COLO829 (cell line): ENCODE measurements around the gene TPP1.
A peak's percentile ranks its signal among the peaks of the same experiment; 100 is the strongest.

Experiments used
- DNase-seq: peaks from one replicate; pipeline ENCODE4 v3.0.0; 2012; ENCODE audit warnings: low spot score

Gene TPP1

DNA sequence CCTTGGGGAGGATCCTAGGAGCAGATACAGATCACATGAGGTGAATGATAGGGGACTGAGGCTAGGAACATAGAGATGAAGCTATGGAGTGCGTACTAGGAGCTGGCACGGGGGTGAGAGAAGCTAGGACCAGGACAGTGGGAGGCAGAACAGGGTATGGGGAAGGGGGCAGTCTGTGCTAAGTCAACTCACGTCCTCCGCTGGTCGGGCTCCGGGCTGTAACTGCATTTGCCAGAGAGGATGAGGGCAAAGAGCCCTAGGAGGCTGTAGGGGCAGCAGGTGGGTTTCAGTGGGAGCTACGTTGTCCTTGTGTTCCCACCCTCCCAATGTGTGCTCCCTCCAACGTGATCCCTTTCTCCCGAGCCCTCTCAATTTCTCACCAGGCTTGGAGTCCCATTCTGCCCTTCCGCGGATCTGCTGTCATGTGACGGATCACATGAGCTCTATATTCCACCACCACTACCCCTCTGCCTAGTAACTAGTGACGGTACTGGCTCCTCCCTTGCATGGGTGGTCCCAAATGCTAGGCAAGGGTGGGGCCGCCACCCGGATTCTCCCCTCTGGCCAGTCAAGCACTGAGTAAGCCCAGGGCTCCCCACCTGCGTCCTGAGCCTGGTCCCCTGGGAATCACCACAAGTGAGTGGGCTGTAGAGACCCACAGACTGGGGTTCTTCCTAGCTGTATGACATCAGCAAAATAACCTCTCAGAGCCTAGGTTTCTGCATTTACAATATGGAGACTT, at the start of gene TPP1:
TSS of gene TPP1 (minus strand) at position 419 of the 742 bp plus-strand sequence. CDS start at position 397, 22 bp downstream.
- DNase-seq: peak; percentile 99

DNA sequence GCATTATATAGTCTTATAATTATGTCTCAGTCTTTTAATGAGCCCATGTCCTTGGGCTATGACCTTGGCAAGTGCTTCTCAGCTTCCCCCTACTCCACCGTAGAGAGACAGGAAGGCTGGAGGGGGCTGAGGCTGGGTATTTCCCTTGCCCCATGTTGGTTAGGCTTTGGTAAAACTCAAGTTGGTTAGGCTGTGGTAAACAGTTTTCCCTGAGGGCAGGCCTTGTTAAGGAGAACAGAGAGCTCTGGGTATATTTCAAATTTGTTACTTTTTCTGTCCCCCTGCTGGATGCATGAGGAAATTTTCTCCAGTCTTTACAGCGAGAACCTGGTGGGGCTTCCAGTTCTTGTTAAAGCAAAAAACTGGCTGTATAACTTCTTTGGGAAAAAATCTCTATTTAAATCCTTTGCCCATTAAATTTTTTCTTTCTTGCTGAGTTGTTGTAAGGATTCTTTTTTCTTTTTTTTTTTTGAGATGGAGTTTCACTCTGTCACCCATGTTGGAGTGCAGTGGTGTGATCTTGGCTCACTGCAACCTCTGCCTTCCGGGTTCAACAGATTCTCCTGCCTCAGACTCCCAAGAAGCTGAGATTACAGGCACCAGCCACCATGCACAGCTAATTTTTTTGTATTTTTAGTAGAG, 48.6 kb upstream of the TPP1 start:
- no peak for DNase-seq

DNA sequence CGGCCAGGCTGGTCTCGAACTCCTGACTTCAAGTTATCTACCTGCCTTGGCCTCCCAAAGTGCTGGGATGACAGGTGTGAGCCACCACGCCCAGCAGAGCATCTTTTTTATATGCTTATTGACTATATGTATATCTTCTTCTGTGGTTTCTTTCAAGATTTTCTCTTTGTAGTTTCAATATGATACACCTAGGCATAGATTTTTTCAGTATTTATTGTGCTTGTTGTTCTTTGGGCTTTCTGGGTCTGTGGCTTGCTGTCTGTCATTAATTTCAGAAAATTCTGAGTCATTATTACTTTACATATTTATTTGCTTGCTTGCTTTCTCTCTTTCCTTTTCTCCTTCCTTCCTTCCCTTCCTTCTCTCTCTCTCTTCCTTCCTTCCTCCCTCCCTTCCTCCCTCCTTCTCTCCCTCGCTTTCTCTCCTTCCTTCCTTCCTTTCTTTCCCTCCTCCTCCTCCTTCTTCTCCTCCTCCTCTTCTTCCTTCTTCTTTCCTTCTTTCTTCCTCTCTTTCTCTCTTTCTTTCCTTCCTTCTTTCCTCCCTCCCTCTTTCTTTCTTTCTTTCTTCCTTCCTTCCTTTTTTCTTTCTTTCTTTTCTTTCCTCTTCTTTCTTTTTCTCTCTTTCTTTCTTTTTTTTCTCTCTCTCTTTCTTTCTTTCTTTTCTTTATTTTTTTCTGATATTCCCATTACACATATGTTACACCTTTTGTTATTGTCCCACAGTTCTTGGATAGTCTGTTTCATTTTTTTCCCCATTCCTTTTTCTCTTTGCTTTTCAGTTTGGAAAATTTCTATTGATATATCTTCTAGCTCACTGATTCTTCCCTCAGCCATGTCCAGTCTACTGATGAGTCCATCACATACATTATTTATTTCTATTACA, 47.3 kb upstream of the TPP1 start:
- no peak for DNase-seq

DNA sequence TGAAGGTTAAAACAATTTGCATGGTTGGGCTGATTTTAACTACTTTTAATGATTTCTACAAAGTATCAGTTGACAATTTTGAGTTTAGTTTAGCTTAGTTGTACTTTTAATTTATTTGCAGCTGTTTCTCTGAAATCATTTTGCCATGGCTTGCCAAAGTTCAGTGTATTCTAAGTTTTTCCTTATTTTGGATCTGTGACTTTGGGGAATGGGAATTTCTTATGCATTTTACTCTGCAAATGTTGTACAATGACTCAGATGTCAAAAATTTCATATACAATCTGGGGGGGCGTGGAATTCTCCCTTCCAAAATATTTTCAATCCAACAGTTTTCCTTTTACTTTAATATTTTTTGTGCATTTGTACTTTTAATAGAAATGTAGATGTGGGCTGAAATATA, 45.3 kb upstream of the TPP1 start:
- no peak for DNase-seq

DNA sequence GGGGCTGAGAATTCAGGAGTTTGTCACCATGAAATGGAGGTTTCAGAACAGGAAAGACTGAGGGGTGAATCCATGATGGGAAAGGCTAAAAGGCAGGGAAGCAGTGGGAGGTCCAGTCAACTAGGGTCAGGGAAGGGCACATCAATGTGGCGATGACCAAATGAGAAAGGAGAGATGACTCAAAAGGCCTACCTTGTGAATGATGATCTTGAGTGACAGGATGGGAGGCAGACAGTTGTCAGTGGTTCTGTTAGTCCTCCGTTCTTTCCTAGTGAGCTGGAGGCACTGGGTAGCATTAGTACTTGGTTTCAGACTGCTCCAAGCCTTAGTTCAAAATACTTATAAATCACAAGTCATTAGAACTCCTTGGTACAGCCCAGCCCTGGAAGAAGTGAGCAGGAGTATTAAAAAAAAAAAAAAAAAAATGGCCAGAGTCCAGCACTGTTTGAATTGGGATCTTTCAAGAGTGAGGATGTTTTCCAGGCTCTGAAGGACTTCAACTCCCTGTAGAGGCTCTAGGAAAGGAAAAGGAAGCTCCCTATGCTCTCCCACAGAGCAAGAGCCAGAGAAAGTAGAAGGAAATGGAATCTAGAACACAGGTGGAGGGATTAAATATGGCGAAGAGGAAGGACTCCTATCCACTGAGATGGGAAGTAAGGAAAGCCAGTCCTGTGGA, 44.7 kb upstream of the TPP1 start:
- DNase-seq: no peak

DNA sequence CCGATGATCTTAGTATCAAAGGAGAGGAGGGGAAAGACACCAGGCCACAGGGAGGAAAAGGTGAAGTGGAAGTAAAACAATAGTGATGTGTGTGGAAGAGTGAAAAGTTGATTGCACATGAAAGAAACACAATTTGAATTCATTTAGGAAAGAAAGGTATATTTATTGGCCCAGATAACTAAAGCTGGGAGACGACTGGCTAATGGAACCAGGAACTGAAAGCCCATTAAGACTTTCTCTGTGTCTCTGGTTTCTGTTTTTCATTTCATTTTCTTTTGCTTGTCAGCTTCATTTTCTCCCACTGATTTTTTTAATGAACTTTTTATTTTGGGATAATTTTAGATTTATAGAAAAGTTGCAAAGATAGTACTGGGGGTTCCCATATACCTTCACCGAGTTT, 41.5 kb upstream of the TPP1 start:
- DNase-seq: no peak

DNA sequence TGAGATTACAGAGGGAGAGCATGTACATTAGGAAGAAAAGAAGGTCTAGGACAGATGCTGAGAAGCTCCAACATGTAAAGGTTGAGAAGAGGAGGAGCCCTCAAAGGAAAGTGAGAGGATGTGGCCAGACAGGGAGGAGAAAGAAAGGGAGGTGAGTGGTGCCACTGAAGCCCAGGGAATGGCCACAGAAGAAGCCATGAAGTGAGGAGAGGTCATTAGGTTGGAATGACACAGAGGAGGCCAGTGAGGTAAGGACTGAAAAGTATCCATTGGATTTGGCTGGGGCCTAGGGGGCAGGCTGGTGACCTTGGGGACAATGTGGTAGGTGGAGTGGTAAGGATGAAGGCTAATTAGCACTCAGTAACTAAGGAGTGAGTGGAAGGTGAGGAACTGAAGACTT, 39.4 kb upstream of the TPP1 start:
- no peak for DNase-seq

DNA sequence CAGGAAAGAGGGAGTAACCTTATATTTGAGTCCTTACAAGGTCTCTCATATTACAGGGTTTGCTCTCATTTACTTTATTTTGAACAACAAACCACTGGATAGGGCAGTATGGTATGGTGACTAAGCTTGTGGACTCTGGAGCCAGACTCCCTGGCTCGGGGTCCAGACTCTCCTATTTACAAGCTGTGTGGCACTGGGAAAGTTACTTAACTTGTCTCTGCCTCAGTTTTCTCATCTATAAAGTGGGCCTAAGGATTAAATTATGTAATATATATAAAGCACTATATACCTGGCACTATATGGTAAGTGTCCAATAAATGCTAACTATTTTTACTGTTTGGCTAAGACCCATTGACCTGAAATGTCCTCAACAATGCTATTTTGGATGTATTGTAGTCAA, 38.1 kb upstream of the TPP1 start:
- no peak for DNase-seq

DNA sequence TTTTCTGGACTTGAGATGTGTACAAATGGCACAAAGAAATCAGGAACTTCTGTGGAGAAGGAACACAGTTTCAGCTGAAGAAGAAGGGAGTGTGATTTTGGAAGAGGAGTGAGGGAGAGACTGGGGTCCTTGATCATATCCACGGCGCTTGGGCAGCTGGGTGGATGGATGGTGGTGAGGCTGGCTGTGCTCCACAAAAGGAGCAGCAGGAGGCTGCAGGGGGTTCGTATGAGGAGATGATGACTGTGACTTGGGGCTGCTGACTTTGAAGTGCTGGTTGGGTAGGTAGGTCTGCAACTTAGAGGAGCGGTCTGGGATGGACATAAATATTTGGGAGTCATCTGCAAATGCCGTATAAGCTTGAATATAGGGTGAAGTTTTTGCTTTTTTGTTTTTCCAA, 37.7 kb upstream of the TPP1 start:
- DNase-seq: no peak

DNA sequence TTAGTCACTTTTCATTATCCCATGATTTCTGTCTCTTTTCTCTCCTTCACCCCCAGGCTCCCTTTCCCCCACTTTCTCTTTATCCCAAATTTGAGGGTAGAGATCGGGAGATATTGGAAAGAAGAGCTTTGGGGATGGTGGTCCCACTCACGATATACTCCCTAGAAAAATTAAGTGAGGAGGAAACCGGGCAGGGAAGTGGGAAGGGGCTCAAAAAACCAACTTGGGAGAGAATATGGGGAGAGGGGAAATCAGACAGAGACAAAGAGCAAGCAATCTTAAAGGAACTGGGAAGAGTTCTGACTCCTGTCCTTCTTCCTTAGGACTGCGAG, 37.3 kb upstream of the TPP1 start:
- no peak for DNase-seq

DNA sequence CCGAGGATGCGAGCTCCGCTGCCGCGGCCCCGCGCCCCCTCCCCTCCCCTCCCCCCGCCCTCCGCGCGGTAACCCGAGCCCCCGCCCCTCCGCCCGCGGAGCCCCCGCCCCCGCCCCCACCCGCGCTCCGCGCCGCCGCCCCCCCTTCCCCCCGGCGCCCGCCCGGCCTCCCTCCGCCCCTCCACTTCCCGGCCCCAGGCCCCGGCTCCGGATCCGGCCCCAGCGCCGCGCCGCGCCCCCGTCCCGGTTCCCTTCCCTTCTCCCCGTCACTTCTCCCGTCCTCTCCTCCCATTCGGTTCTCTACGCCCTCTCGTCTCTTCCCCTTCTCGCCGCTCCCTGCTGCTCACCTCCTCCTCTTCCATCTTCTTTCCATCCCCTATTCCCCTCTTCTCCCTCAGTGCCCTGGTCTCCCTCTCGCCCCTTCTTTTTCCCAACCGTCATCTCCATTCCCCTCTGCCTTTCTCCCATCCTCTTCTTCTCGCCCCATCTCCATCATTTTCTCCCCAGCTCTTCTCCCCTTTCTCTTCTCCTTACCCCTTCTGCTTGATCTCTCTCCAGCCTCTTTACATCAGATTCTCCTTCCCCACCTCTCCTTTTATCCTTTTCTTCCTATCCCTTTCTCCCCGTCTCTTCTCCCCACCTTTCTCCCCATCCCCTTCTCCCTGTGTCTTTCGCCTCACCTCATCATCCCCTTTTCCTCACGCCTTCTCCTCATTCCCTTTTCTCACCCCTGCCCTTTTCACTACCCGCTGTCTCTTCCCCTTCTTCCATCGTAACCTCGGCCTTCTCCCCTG, 36.8 kb upstream of the TPP1 start, which contains the start of gene DCHS1:
TSS of gene DCHS1 (minus strand) at position 20 of the 794 bp plus-strand sequence. CDS start 14,196 bp downstream, outside the sequence.
- DNase-seq: no peak

DNA sequence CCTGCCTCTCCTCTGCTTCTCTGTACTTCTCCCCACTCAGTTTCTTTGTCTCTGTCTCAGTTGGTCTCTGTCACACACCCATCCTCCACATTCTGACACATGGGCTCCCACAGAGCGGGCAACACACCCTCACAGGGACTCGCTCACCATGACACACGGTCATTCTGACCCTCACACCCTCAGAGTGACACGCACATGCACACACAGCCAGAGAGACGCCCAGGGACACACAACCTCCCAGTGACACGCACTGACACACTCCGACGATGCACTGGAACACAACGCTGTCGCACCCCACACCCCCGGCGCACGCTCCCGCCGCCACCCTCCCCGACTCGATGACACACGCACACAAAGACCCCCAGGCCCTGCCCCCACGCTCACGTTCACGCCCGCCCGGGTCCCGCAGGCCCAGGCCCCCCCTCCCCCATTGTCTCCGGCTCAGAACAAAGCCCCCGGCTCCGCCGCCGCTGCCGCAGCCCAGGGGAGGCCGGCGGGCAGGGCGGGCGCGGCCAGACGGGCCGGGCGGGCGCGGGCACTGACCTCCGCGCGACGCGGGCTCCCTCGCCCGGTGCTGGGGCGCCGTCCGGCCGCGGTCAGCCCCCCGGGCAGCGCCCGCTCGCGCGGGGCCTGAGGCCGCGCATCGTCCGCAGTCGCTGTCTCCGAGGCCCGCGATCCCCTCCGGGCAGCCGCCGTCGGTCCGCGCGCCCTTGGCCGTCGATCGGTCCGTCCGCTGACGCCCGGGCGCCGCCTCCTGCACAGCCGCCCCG, 36.0 kb upstream of the TPP1 start:
- DNase-seq: no peak

DNA sequence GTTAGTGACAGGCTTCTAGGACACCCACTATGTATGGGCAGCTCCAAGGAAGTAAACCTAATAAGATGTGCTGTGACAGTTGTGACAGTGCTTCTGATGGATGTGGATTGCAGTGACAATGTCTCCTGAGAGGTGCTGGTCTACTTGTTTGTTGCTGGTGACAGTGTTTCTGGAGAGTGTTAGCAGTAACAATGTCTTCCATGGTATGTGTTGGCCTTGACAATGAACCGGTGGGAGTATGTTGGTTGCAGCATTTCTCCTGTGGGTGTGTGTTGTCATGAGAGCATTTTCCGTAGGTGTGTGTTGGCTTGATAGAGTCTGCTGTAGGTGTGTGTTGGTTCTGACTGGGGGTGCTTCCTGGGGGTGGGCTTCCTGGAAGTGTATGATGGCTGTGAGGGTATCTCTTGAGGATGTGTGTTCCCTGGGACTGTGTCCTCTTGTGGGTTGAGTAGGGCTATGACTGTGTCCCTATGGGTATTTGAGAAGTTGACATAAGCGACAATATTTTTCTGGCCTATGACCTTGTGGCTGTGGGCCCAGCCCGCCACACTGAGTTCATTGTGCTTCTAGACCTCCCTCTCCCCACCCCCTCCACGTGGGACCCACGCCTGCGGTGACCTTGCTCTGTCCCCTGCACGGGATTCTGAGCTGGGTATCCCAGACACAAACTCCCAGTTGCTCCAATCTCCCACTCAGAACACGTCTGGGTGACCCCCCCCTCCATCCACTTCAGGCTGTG, 35.2 kb upstream of the TPP1 start:
- no peak for DNase-seq

DNA sequence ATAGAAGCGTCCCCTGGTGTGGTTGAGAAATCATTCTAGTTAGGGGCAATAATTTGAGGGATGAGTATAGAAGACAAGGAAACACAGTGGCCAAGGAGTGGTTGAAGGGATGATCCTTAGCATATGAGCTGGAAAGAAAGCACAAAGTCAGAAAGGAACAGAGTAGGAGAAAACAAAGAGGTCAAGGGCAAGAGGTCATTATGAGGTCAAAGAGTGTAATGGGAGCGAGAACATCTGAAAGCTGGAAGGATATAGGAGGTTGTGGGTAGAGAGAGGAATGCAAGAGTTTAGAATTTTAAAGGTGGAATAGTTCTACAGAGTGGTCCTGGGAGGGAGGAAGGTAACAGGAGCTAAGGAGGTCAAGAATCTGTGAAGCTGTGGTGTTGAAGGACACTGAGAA, 34.4 kb upstream of the TPP1 start:
- DNase-seq: no peak

DNA sequence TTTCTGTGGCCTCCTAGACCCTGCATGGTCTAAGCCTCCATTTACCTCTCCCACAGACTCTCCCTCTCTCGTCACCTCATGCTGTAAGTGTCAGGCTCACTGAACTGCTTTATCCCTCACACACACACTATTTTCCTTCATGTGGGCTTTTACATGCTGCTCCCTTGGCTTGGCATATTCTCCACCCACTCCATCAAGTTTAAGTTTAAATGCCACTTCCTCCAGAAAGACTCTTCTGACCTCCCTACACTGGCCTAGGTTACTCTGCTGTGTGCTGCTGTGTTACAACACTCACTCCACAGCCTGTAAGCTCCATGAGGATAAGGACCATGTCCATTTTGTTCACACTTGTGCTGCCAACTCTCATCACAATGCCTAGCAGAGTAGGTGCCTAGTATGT, 33.9 kb upstream of the TPP1 start:
- DNase-seq: no peak

DNA sequence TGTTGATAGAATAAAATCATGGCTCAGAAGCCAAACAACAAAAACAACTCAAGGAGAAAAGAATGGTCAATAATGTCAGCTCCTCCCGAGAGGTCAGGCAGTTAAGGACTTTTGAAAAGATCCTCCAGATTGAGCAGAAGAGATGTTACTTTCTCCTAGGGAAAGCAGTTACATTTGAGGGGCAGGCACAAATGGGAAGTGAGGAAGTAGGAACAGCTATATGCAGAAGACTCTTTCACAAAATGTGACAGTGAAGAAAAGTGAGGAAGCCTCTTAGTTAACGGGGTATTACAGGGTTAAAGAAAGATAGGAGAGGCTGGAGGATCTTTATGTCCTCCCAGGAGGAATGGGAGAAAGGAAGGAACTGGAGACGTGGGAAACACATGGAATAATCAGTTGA, 33.0 kb upstream of the TPP1 start:
- no peak for DNase-seq

DNA sequence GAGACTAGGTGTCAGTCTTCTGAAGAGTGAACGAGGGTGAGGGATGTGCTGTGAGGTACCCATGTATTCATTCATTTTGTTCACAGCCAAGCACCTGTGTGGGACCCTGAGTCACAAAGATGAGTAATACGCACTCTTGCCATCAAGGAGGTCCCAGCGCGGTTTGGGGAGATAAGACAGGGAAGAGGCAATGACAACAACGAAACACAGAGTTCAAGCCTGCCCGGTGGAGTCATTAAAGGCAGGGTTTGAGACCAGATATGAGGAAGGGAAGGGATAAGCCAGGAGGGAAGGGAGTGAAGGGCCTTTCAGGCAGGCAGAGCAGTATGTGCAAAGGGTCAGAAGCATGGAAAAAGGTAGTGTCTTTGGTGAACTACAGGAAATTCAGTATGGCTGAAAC, 31.8 kb upstream of the TPP1 start:
- DNase-seq: no peak

DNA sequence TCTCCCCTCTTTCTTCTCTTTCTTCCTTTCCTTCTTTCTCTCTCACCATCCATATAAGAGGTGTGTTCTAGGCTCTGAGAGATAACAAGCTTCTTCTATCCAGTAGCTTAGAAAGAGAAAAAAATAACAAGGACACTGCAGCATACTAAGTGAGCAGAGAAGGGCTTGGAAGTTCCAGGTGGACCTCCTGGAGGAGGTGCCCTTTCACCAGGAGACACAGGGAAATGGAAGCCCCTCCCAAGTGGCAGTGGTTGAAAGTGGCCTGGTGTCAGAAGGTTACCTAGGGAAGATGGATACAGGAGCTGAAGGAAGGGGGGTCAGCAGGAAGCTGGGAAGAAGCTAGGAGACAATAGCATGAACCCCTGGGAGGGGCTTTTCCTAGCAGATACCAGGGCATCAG, 30.9 kb upstream of the TPP1 start:
- DNase-seq: no peak

DNA sequence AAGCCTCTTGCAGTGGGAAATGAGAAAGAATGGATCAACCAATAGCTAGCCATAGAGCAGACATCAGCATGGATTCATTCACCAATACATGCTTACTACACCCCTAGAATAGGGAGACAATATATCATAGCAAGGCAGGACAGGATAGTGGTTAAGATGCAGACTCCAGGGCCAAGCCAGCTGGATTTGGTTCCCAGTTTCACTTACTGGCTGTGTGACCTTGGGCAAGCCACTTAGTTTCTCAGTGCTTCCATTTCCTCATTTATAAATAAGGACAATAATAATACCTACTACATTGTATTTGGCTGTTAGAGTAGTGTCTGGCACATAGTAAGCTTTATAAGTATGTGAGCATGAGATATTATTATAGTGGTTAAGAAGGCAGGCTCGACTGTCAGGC, 29.3 kb upstream of the TPP1 start:
- DNase-seq: no peak

DNA sequence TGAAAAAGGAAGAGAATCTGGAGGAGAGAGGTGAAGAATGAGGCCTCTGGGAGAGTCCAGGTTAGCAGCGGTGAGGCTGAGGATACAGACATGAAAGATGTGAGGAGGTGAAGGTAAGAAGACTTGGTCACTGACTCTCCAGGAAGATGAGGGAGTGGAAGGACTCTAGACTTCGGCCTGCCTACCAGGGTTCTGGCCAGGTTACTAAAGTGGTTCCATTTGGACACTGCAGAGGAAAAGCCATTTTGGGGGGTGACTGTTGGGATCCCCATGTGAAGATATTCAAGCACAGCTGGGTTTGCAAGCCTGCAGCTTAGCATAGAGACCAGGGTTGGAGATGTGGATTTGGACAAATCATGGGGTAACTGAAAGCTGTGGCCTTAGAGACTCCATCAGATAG, 28.6 kb upstream of the TPP1 start:
- no peak for DNase-seq
